Stomach (tissue), 4 donors: ENCODE results near the gene GPAT2.
"Not testable (repeated sequence)": the region's sequence is repeated elsewhere in the genome, so short reads cannot be mapped to it uniquely, and the experiment has no call there.

Experiments used
- CTCF ChIP-seq, 7 experiments: fragments of 450-650 bp in 4 of 7; fragments of 200-600 bp in 3 of 7; sonication (generic) in 3 of 7; IDR thresholded peaks; one replicate each; pipeline ENCODE4 v1.5.1; 2016 to 2019; ENCODE audit warnings: antibody characterized with exemption in 7 of 7, control low read depth in 2 of 7, mild to moderate bottlenecking in 1 of 7
- EP300 ChIP-seq: sonication (generic); formaldehyde crosslinking; IDR thresholded peaks from one replicate; pipeline ENCODE4 v1.6.1; 2017; ENCODE audit warnings: antibody characterized with exemption
- POLR2A ChIP-seq, 4 donors: fragments of 450-650 bp; IDR thresholded peaks; one replicate each; pipeline ENCODE4 v1.6.1; 2016; ENCODE audit warnings: antibody characterized with exemption in 4 of 4, control low read depth in 2 of 4, mild to moderate bottlenecking in 1 of 4, moderate library complexity in 1 of 4
- POLR2AphosphoS5 ChIP-seq, 3 donors: sonication (generic); formaldehyde crosslinking; IDR thresholded peaks; one replicate each; pipeline ENCODE4 v1.6.1; 2016; ENCODE audit warnings: antibody characterized with exemption in 3 of 3

- not testable (repeated sequence) for TF ChIP-seq CTCF (IDR thresholded peaks at IDR 0.05); POLR2AphosphoS5 (IDR thresholded peaks at IDR 0.05); EP300; POLR2A (IDR thresholded peaks at IDR 0.05)
Measured at GRCh38 chr2:96070351-96070750, 35.6 kb upstream of the GPAT2 start.
